SU-DHL-6 (cell line): ENCODE data around the gene CCDC141.
"Not testable (repeated sequence)": the region's sequence is repeated elsewhere in the genome, so short reads cannot be mapped to it uniquely, and the experiment has no call there.

ENCODE experiments used
- H2AFZ ChIP-seq: fragments of 200-600 bp; sonication (generic); 2 replicates; pipeline ENCODE4 v1.6.1; 2014; ENCODE audit warnings: low read depth, mild to moderate bottlenecking, moderate library complexity, mixed read lengths, antibody characterized with exemption, low read length; ENCODE audit not compliant: severe bottlenecking
- H3F3A ChIP-seq: fragments of 200-600 bp; shearing (Covaris generic); 2 replicates; pipeline ENCODE4 v1.6.0; 2016; ENCODE audit warnings: antibody characterized with exemption, mild to moderate bottlenecking; ENCODE audit not compliant: insufficient read depth
- H3K27ac ChIP-seq: fragments of 200-600 bp; sonication (generic); 2 replicates; pipeline ENCODE4 v1.5.1; 2016; ENCODE audit warnings: low read depth, mild to moderate bottlenecking, low read length, moderate library complexity, mixed read lengths
- H3K27me3 ChIP-seq: fragments of 200-600 bp; sonication (generic), shearing (Covaris generic); 2 replicates; pipeline ENCODE4 v1.6.0; 2014; ENCODE audit warnings: mild to moderate bottlenecking, low read length
- H3K36me3 ChIP-seq: fragments of 200-600 bp; sonication (generic); 2 replicates; pipeline ENCODE4 v1.6.1; 2014; ENCODE audit warnings: mild to moderate bottlenecking, low read length, mixed read lengths
- H3K4me2 ChIP-seq: fragments of 300-600, 200-600 bp; shearing (Covaris generic), sonication (generic); 2 replicates; pipeline ENCODE4 v1.6.0; 2014; ENCODE audit warnings: low read length, low read depth, mild to moderate bottlenecking; ENCODE audit not compliant: poor library complexity, severe bottlenecking
- H3K4me3 ChIP-seq: fragments of 200-600 bp; sonication (generic); 2 replicates; pipeline ENCODE4 v1.5.1; 2014; ENCODE audit warnings: antibody characterized with exemption, low read length, mild to moderate bottlenecking, mixed read lengths; ENCODE audit not compliant: insufficient read depth, poor library complexity, severe bottlenecking
- H3K79me2 ChIP-seq: fragments of 200-600 bp; sonication (generic); 2 replicates; pipeline ENCODE4 v1.6.1; 2014; ENCODE audit warnings: mild to moderate bottlenecking, low read length, moderate library complexity; ENCODE audit not compliant: insufficient read depth
- H3K9ac ChIP-seq: fragments of 200-600 bp; sonication (generic); 2 replicates; pipeline ENCODE4 v1.7.0; 2014; ENCODE audit warnings: mild to moderate bottlenecking, low read length
- H3K9me2 ChIP-seq: fragments of 200-600 bp; sonication (generic); replicated peaks from 2 replicates; pipeline ENCODE4 v1.6.1; 2014; ENCODE audit warnings: low read length; ENCODE audit not compliant: insufficient read depth
- H3K9me3 ChIP-seq: fragments of 200-600 bp; sonication (generic); 2 replicates; pipeline ENCODE4 v1.6.1; 2014; ENCODE audit warnings: low read length, mixed read lengths; ENCODE audit not compliant: insufficient read depth
- H4K20me1 ChIP-seq: fragments of 200-600 bp; sonication (generic); 2 replicates; pipeline ENCODE4 v1.6.1; 2014; ENCODE audit warnings: low read depth, mild to moderate bottlenecking, antibody characterized with exemption, low read length, moderate library complexity, mixed read lengths
- CTCF ChIP-seq: fragments of 200-600 bp; sonication (generic); IDR thresholded peaks from one replicate; pipeline ENCODE4 v1.5.1; 2017; ENCODE audit warnings: antibody characterized with exemption, mild to moderate bottlenecking, low read length, moderate library complexity; ENCODE audit not compliant: insufficient read depth, poor library complexity, severe bottlenecking
- EZH2phosphoT487 ChIP-seq: fragments of 200-600 bp; sonication (generic), shearing (Covaris generic); conservative IDR thresholded peaks from 2 replicates; pipeline ENCODE4 v1.6.1; 2018; ENCODE audit warnings: mild to moderate bottlenecking, antibody characterized with exemption, low read length, moderate library complexity, mixed read lengths

CCDC141 gene

GRCh38 chr2:178993788-178994187 is 56.1 kb downstream of the CCDC141 start:
- H3K36me3 ChIP-seq, result no peaks in the 10 kb centered on the region; the same call in 1 of the 2 replicates
- TF ChIP-seq CTCF, result no peak
- TF ChIP-seq EZH2phosphoT487, result no peak
- no peak overlapping the region for H3K27ac ChIP-seq
- H3K4me2 ChIP-seq, result no peak overlapping the region
- H3K79me2 ChIP-seq, result no peaks in the 10 kb centered on the region
- H4K20me1 ChIP-seq, result no peaks in the 10 kb centered on the region
- H3F3A ChIP-seq, result no peaks in the 10 kb centered on the region
- H3K9ac ChIP-seq, result no peak overlapping the region
- H3K4me3 ChIP-seq, result no peak overlapping the region
- H3K9me3 ChIP-seq, result peaks cover 4% of the 10 kb centered on the region; the same call in 1 of the 2 replicates
- no peak overlapping the region for H2AFZ ChIP-seq
- H3K27me3 ChIP-seq, result no peaks in the 10 kb centered on the region
- H3K9me2 ChIP-seq, result no peaks in the 10 kb centered on the region; the same call in 1 of the 2 replicates

DNA sequence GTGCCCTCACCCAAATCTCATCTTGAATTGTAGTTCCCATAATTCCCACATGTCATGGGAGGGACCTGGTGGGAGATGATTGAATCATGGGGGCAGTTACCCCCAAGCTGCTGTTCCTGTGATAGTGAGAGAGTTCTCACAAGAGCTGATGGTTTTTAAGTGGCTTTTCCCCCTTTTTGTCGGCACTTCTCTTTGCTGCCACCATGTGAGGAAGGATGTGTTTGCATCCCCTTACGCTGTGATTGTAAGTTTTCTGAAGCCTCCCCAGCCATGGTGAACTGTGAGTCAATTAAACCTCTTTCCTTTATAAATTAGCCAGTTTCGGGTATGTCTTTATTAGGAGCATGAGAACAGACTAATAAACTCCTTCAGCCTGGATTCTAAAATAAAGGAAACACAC is 57.2 kb downstream of the CCDC141 start:
- not testable (repeated sequence) for H3K4me3 ChIP-seq, H3K9me2 ChIP-seq, H3F3A ChIP-seq, H2AFZ ChIP-seq, H3K9me3 ChIP-seq, H3K79me2 ChIP-seq, H3K9ac ChIP-seq, H3K36me3 ChIP-seq, H3K27ac ChIP-seq, H3K4me2 ChIP-seq, H3K27me3 ChIP-seq, H4K20me1 ChIP-seq

DNA sequence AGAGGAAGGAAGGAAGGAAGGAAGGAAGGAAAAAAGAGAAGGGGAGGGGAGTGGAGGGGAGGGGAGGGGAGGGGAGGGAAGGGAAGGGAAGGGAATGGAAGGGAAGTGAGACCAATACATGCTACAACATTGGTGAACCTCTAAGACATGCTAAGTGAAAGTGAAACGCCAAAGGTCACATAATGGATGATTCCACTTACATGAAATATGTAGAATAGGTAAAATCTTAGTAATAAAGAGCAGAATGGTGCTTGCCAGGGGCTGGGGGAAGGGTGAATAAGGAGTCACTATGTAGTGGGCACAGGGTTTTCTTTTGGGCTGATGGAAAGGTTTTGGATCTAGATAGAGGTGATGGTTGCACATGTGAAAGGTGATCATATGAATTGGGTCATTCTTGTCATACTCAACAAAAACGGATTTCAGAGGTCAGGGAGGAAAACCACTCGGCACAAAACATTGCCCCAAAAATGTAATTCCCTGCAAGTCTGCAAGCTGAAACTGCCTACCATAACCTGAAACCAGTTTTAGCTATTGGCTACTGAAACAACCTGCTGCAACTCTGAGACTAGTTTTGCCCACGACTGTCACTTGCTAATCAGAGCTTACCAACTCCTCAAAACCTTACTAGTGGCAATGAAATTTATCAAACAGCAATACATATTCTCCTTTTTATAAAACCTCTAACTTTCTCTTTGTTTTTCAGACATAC is 59.2 kb downstream of the CCDC141 start:
- H3K79me2 ChIP-seq, result no peaks in the 10 kb centered on the region
- no peaks in the 10 kb centered on the region for H3K9me2 ChIP-seq
- H3K4me3 ChIP-seq, result no peak overlapping the region
- peaks cover 4% of the 10 kb centered on the region; the same call in 1 of the 2 replicates for H3K9me3 ChIP-seq
- no peak overlapping the region for H2AFZ ChIP-seq
- H3K9ac ChIP-seq, result no peak overlapping the region
- H4K20me1 ChIP-seq, result no peaks in the 10 kb centered on the region
- no peak for TF ChIP-seq EZH2phosphoT487
- TF ChIP-seq CTCF, result no peak
- H3K27ac ChIP-seq, result no peak overlapping the region
- H3K4me2 ChIP-seq, result no peak overlapping the region
- no peaks in the 10 kb centered on the region for H3F3A ChIP-seq
- H3K27me3 ChIP-seq, result no peaks in the 10 kb centered on the region
- H3K36me3 ChIP-seq, result no peaks in the 10 kb centered on the region; the same call in 1 of the 2 replicates

- not testable (repeated sequence) for H3K4me3 ChIP-seq, H3F3A ChIP-seq, H3K4me2 ChIP-seq, H3K9me2 ChIP-seq, H3K27ac ChIP-seq, H3K36me3 ChIP-seq, H3K27me3 ChIP-seq, H4K20me1 ChIP-seq, H3K79me2 ChIP-seq, H3K9me3 ChIP-seq, H2AFZ ChIP-seq, H3K9ac ChIP-seq
These were observed 60.5 kb downstream of the CCDC141 start for GRCh38 chr2:178989424-178989823.

GRCh38 chr2:178982652-178983051 is 67.3 kb downstream of the CCDC141 start:
- H3K36me3 ChIP-seq, H2AFZ ChIP-seq, H3K4me3 ChIP-seq, H3K9me2 ChIP-seq, H3F3A ChIP-seq, H3K27ac ChIP-seq, H3K27me3 ChIP-seq, H3K9ac ChIP-seq, H4K20me1 ChIP-seq, H3K79me2 ChIP-seq, H3K4me2 ChIP-seq, H3K9me3 ChIP-seq: not testable (repeated sequence)
